OCI-LY3 (cell line): ENCODE measurements around the gene FGGY.

ENCODE experiments used
- H2AFZ ChIP-seq: fragments of 200-600, 300-600 bp; shearing (Covaris generic); 2 replicates; pipeline ENCODE4 v1.6.0; 2014; ENCODE audit warnings: antibody characterized with exemption, low read depth, low read length
- H3K27ac ChIP-seq: fragments of 200-600, 300-600 bp; sonication (generic); 2 replicates; pipeline ENCODE4 v1.5.1; 2014; ENCODE audit warnings: mild to moderate bottlenecking, low read length, moderate library complexity, mixed read lengths
- H3K27me3 ChIP-seq: fragments of 200-600, 300-600 bp; sonication (generic); 2 replicates; pipeline ENCODE4 v1.6.1; 2014; ENCODE audit warnings: low read depth, low read length, mixed read lengths
- H3K36me3 ChIP-seq: fragments of 200-600, 300-600 bp; sonication (generic); replicated peaks from 2 replicates; pipeline ENCODE3; 2014; ENCODE audit warnings: low read depth, low read length, mixed read lengths
- H3K4me1 ChIP-seq: fragments of 300-600, 200-600 bp; sonication (generic); 2 replicates; pipeline ENCODE4 v1.6.1; 2014; ENCODE audit warnings: low read length, mixed read lengths
- H3K4me2 ChIP-seq: fragments of 200-600, 300-600 bp; sonication (generic); 2 replicates; pipeline ENCODE4 v1.6.1; 2014; ENCODE audit warnings: low read length, mixed read lengths
- H3K4me3 ChIP-seq: fragments of 300-600, 200-600 bp; sonication (generic); 2 replicates; pipeline ENCODE4 v1.5.1; 2014; ENCODE audit warnings: antibody characterized with exemption, mild to moderate bottlenecking, low read length, moderate library complexity
- H3K79me2 ChIP-seq: fragments of 300-600, 200-600 bp; shearing (Covaris generic); 2 replicates; pipeline ENCODE4 v1.6.1; 2014; ENCODE audit warnings: mild to moderate bottlenecking, low read length, mixed read lengths
- H3K9ac ChIP-seq: fragments of 300-600, 200-600 bp; shearing (Covaris generic); 2 replicates; pipeline ENCODE4 v1.6.0; 2014; ENCODE audit warnings: mild to moderate bottlenecking, low read length, moderate library complexity
- H3K9me3 ChIP-seq: fragments of 200-600, 300-600 bp; shearing (Covaris generic); 2 replicates; pipeline ENCODE4 v1.6.1; 2014; ENCODE audit warnings: low read length, mixed read lengths; ENCODE audit not compliant: insufficient read depth
- H4K20me1 ChIP-seq: fragments of 200-600, 300-600 bp; sonication (generic); 2 replicates; pipeline ENCODE4 v1.6.1; 2016; ENCODE audit warnings: low read length, mixed read lengths; ENCODE audit not compliant: insufficient read depth
- CTCF ChIP-seq: fragments of 200-600, 300-600 bp; sonication (generic); IDR thresholded peaks from 2 replicates; pipeline ENCODE4 v1.5.1; 2014; ENCODE audit warnings: antibody characterized with exemption, low read length, low read depth
- EZH2phosphoT487 ChIP-seq: fragments of 200-600 bp; shearing (Covaris generic); IDR thresholded peaks from 2 replicates; pipeline ENCODE4 v1.6.1; 2018; ENCODE audit warnings: antibody characterized with exemption, mixed run types, low read depth

The FGGY gene

GRCh38 chr1:59552007-59552406, 255.1 kb downstream of the FGGY start:
- H3K36me3 ChIP-seq: no peaks in the 10 kb centered on the region
- H3K27ac ChIP-seq: no peak overlapping the region
- H3K4me2 ChIP-seq: no peak overlapping the region
- H3K9me3 ChIP-seq: no peaks in the 10 kb centered on the region
- no peaks in the 10 kb centered on the region for H4K20me1 ChIP-seq
- no peak overlapping the region for H3K9ac ChIP-seq
- H2AFZ ChIP-seq: no peak overlapping the region
- H3K79me2 ChIP-seq: no peaks in the 10 kb centered on the region
- H3K4me3 ChIP-seq: no peak overlapping the region
- TF ChIP-seq CTCF (no peak), EZH2phosphoT487 (no peak)
- H3K27me3 ChIP-seq: no peaks in the 10 kb centered on the region
- no peaks in the 10 kb centered on the region for H3K4me1 ChIP-seq

GRCh38 chr1:59553371-59553770, 256.5 kb downstream of the FGGY start:
- Histone ChIP-seq H3K27me3 (no peaks in the 10 kb centered on the region), H2AFZ (no peak overlapping the region), H3K9me3 (no peaks in the 10 kb centered on the region), H3K27ac (no peak overlapping the region), H3K4me2 (no peak overlapping the region), H3K9ac (no peak overlapping the region), H3K79me2 (no peaks in the 10 kb centered on the region), H3K4me1 (no peaks in the 10 kb centered on the region), H4K20me1 (no peaks in the 10 kb centered on the region), H3K36me3 (no peaks in the 10 kb centered on the region), H3K4me3 (no peak overlapping the region)
- TF ChIP-seq CTCF: no peak
- no peak for TF ChIP-seq EZH2phosphoT487

GRCh38 chr1:59554011-59554663, 257.2 kb downstream of the FGGY start:
- Histone ChIP-seq H3K79me2 (no peaks in the 10 kb centered on the region), H3K4me1 (no peaks in the 10 kb centered on the region), H2AFZ (no peak overlapping the region), H3K4me2 (no peak overlapping the region), H4K20me1 (no peaks in the 10 kb centered on the region), H3K36me3 (no peaks in the 10 kb centered on the region), H3K4me3 (no peak overlapping the region), H3K9ac (no peak overlapping the region), H3K9me3 (no peaks in the 10 kb centered on the region), H3K27me3 (no peaks in the 10 kb centered on the region), H3K27ac (no peak overlapping the region)
- TF ChIP-seq CTCF: no peak

- no peaks in the 10 kb centered on the region for H3K27me3 ChIP-seq
- H3K27ac ChIP-seq: no peak overlapping the region
- no peaks in the 10 kb centered on the region for H3K9me3 ChIP-seq
- H2AFZ ChIP-seq: no peak overlapping the region
- no peak overlapping the region for H3K9ac ChIP-seq
- H3K36me3 ChIP-seq: no peaks in the 10 kb centered on the region
- no peaks in the 10 kb centered on the region for H3K79me2 ChIP-seq
- H3K4me1 ChIP-seq: no peaks in the 10 kb centered on the region
- H3K4me2 ChIP-seq: no peak overlapping the region
- TF ChIP-seq CTCF (no peak), EZH2phosphoT487 (no peak)
- no peaks in the 10 kb centered on the region for H4K20me1 ChIP-seq
- no peak overlapping the region for H3K4me3 ChIP-seq
Observed at GRCh38 chr1:59554752-59555151, 257.9 kb downstream of the FGGY start.
